NOMO-1 treated with DMSO at 0.1 percent for 48 hours (cell line): ENCODE measurements around the gene ALX3.
A peak's percentile ranks its signal among the peaks of the same experiment; 100 is the strongest.

ENCODE experiments used
- DNase-seq: peaks from one replicate; lab custom pipeline; 2025; ENCODE audit not compliant: unreplicated experiment; lab: John Stamatoyannopoulos, UW

ALX3 gene

GRCh38 chr1:110067479-110067892 is 3.0 kb downstream of the ALX3 start:
- DNase-seq: no peak

DNA sequence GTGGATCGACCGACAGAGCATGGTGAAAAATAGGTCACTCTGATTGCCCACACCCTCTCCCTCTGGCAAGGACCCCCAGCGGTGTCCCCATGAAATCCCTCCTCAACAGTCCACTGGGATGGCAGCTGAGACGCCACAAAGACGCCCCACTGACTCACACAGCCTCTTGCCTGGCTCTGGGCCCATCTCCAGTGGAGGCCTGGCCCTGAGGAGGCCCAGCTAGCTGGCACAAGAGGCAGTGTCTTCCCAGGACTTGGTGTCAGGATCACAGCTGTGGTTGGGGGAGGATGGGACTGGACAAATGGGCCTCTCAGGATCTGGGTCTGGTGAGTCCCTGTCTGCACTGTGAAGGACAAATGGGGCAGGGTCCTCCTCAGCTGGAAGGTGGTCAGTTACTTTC is 4.6 kb downstream of the ALX3 start:
- no peak for DNase-seq

- no peak for DNase-seq
Measured at GRCh38 chr1:110064576-110065337, 5.7 kb downstream of the ALX3 start.

GRCh38 chr1:110063781-110064180 is 6.7 kb downstream of the ALX3 start:
- no peak for DNase-seq

DNA sequence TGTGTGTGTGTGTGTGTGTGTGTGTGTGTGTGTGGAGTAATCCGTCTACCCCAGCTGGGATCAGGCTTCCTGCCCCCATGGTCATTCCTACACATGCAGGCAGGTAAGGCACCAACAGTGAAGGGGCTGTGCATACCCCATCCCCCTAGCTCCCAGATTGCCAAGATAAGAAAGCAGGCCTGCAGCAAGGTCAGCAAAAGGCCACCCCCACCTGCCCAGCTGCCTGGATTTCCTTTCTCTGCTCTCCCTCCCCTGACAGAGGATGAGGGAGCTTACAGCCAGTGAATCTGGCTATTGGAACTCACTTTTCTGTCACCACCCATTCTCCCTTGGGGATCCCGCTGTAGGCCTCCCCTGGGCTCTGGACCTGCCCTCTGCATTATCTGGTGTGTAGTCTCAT is 7.9 kb downstream of the ALX3 start:
- DNase-seq: no peak

DNA sequence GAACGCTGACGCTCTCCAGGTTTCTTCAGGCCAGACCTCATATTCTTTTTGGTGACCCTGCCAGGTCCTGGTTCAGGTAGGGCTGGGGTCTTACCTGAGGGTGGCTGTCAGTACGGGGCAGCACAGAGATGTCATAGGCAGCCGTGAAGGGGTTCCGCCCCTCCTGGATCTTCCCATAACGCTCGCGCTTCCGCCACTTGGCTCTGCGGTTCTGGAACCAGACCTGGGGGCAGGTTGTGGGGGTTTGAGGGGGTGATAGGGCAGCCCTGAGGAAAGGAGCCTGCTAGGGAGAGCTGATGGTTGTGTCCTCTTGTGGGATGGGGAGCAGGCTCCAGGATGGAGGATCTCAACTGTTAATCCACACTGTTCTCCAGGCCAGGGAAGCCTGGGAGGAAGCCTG is 9.1 kb downstream of the ALX3 start:
- no peak for DNase-seq

DNA sequence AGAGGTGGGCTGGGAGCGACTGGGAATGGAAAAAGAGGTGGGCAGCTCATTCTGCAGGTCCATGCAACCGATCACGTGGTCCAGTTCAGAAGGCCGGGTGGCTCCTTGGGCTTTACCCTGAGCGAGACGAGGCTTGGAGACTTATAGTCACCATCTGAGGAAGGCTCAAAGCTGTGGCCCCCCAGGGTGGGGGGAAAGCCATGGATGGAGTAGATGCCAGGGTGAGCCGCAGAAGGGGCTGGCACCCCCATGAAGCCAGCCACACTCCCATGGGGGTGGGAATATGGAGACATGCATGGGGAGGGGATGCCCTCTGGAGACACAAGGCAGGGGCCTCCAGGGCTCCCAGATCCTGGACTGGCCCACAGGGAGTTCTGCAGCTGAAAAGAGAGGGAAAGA is 9.8 kb downstream of the ALX3 start:
- no peak for DNase-seq

DNA sequence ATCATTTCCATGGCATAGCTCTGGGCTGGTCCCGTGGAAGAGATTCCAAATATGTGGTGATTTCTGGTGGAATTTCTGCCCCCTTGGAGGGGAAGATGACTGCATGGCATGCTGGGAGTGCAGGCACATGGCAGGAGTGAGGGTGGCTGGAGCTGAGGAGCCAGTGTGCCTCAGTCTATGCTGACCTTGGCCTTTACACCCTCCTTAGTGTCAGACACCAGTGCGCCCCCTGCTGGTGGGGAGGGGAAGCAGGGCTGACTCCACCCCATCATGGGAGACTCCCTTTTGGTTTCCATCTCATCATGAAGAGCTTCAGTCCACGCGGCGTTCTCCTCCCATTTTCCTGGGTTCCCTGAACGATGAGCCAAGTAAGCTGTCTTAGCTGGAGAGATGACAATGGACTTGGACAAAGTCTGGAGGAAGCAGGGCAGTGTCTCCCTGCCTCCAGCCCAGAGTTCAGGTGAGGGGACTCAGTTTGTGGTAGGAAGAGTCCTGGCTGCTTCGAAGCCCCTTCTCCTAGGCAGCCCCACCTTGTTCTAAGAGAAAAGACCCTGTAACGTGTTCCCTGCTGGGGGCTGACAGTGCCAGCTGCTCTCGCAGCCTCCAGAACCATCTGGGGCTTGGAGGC is 10.3 kb downstream of the ALX3 start:
- peak; percentile 49 for DNase-seq

DNA sequence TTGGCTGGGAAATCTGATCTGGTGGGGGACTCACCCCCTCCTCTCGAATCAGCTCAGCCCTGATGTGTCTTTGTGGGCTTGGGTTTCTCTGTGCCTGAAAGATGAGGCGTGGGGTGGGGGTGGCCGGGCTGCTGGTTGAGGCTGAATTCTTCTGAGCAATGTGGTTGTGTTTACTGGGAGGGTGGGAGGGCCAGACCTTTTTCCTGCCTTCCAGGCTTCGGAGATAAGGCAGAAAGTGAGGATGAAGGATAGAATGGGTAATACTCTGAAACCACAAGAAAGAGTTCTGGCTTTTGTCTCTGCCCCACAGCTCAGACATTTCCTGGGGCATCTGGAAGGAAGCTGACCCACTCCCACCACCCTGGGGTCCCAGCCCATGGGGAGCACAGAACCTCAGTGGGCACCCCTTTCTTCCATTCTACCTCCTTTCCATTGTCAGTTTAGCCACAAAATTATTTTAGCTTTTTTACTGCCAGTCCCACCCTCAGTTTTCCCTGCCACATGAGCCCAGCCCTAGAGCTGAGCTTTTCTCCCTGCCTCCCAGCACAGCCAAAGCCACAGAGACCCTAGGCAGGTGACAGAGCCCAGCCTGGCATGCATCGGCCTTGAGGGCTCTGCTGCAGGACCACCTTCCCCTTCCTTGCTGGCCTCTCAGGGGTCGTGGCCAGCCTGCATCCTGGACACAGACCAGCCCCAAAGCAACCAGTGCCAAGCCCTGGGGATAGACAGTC is 11.2 kb downstream of the ALX3 start:
- DNase-seq: no peak

DNA sequence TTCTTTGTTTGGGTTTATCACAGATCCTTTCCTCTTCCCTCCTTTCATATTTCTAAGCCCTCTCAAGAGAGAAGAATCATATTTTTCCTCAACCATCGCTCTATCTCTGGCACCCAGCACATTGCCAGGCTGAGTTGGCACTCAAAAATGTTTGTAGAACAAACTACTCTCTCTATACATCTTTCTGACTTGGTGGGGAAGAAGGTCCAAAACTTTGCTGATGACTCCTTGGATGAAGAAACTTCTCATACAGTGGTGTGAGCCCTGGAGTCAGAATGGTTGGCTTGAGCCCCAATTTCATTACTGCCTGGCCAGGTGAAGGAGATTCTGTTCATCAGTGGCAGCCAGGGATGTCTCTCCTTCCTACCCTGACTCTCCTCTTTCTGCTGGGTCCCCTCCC is 11.9 kb downstream of the ALX3 start:
- DNase-seq: no peak

GRCh38 chr1:110057963-110058518 is 12.4 kb downstream of the ALX3 start:
- DNase-seq: no peak

GRCh38 chr1:110056776-110057175 is 13.7 kb downstream of the ALX3 start:
- no peak for DNase-seq

DNA sequence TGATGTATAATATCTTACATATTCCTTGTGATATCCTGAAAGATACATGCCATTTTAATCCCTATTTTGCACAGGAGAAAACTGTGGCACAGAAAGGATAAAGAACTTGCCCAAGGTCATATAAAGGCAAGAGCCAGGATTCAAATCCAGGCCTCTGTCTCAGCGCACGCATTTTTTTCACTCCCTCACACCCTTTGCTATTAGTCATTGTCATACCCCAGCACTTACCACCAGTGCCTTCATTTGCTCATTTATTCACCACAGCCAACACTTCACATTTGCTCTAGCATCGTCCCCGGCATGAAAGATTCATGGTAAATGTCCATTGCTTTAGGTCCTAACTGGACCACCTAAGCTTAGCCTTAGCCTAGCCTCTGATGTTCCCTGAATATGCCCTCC is 14.2 kb downstream of the ALX3 start:
- DNase-seq: no peak

DNA sequence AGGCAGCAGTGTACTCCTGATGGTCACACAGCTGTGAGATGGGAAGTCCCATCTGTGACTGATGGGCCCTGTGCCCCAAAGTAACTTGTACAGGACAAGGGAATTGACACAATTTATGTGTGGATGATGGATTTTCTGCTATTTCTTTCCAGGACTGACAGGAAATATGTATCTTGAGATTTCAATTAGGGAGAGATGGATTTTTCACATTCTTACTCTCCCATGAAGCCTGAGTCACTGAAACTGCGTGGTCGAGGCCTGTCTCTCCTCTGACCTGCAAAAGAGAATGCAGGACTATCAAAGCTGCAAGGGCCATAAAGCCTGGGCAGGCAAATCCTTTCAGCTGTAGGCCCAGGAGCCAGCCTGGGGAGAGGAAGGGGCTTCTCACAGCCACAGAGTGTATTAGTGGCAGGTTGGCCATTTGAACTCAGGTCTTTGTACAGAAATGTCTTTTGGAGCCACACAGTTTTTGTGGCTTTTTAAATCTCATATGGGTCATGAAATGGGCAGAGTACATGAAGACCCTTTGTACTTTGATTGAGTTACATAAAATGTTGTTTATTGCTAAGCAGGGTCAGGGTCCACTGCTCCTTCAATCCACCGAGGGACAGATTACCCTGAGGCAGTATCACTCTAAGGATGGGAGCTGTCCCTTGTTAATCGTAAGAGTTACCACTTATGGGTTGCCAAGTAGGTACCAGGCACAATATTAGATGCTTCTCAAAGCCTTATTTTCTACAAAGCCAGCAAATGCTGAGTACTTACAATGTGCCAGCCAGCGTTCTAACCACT is 14.8 kb downstream of the ALX3 start:
- DNase-seq: no peak

DNA sequence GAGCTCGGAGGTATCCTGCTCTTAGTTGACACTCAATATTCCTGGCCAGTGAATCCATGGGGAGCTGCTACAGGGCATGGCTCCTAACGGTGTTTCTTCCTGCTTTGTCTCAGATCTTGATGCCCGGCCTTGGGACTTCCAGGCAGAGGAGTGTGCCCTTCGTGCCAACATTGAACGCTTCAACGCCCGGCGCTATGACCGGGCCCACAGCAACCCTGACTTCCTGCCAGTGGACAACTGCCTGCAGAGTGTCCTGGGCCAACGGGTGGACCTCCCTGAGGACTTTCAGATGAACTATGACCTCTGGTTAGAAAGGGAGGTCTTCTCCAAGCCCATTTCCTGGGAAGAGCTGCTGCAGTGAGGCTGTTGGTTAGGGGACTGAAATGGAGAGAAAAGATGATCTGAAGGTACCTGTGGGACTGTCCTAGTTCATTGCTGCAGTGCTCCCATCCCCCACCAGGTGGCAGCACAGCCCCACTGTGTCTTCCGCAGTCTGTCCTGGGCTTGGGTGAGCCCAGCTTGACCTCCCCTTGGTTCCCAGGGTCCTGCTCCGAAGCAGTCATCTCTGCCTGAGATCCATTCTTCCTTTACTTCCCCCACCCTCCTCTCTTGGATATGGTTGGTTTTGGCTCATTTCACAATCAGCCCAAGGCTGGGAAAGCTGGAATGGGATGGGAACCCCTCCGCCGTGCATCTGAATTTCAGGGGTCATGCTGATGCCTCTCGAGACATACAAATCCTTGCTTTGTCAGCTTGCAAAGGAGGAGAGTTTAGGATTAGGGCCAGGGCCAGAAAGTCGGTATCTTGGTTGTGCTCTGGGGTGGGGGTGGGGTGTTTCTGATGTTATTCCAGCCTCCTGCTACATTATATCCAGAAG is 16.7 kb downstream of the ALX3 start:
- DNase-seq: no peak

DNA sequence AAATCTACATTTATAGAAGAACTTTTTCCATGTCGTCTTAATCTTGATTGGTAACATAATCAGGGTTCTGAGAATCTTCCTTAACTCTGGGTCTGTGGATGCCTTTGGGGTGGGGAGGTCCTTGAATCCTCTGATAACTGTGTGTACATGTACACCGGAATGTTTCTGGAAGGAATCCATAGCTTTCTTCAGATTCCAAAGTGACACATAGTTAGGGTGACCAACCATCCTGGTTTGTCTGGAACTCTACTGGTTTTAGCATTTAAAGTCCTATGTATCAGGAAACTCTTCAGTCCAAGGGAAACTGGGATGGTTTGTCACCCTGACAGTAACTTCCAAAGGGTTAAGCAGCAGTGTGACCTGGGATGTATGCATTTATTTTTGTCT is 19.2 kb downstream of the ALX3 start:
- no peak for DNase-seq

DNA sequence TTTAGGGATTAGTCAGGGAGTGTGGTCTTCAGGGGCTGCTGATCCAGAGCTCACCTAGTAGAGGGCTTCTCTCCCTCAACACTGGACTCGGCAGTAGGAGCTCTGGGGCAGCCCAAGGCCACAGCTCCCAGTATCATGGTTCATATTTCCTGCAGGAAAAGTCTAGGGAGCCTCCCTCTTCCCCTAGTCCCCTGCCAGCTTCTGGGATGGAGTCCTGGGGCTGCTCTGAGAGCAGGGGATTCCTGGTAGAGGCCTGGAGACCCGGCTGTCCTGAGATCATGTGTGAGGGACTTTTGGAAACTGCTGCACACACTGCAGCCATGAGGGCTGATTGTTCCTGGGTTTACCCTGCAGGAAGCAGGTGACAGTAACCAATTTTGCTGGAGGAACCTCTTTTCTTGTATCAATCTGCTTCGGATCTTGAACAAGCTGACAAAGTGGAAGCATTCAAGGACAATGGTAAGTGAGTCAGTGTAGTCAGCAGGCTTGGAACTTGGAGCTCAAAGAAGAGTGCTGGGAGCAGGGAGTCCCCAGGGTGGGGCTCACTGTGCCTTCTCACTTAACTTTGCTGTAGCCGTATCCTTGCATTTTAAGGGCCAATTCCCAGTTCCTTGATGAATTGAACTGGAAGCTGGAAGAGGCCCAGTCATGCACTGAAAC is 19.7 kb downstream of the ALX3 start:
- no peak for DNase-seq

GRCh38 chr1:110049801-110050601 is 20.5 kb downstream of the ALX3 start:
- no peak for DNase-seq
